ENCODE results near the gene ZNF771. TPM values are rescaled to one million over a fixed set of nuclear protein-coding genes. Genes with fewer than 3 reads are reported as not detected.

Gene ZNF771
- total RNA-seq, 1 experiment from 2014 or later: 11.0 TPM

DNA sequence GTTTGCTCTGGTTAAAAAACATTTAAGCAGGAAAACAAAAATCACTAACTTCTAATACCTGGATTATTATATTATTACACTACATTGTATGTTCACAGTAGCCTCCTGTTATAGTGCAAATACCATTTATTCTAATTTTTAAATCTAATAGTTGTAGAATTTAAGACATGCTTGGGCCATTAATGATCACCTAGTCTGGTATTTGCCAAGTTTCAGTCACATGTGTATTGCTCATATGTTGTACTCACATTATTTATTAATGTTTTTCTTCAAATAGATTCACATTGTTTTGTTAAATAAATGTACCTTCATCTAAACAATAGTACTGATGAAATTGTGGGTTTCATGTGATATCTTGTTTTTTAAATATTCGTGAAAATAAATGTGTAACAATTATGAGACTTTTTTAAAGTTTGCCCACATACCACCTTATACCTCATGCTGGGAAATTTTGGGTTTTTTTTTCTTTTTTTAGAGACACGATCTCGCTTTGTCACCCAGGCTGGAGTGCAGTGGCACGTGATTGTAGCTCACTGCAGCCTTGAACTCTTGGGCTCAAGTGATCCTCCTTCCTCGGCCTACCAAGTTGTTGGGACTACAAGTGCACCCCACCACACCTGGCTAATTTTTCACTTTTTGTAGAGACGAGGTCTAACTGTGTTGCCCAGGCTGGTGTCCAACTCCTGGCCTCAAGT, 5.9 kb downstream of the ZNF771 start:
- Histone ChIP-seq H4K20me1 (ENCODE audit: insufficient read depth) (peaks cover 3% of the 10 kb centered on the region; the same call in 1 of the 2 replicates), H3K36me3 (ENCODE audit: control insufficient read depth in 1 of 2, insufficient read depth in 2 of 2, low read length in 2 of 2) (peaks cover 6 to 26% of the 10 kb centered on the region in 2 experiments; a peak in 1 of 4 replicates), H3K9me2 (ENCODE audit: insufficient read depth) (no peaks in the 10 kb centered on the region), H3K4me1 (ENCODE audit: control insufficient read depth in 1 of 2, insufficient read depth in 2 of 2, low read length in 2 of 2) (peaks cover 13 to 38% of the 10 kb centered on the region in 2 experiments), H3K79me2 (ENCODE audit: insufficient read depth, low read length) (peaks cover 45% of the 10 kb centered on the region), H3K4me2 (ENCODE audit: low read length) (peak overlapping the region; percentile 37), H3K4me3 (replicated peaks in 1 of 2; ENCODE audit: low read depth in 1 of 2, low read length in 2 of 2) (no peak overlapping the region), H3K9me3 (ENCODE audit: control insufficient read depth in 1 of 2, insufficient read depth in 1 of 2, low read depth in 1 of 2, low read length in 2 of 2) (no peaks in the 10 kb centered on the region), H3K27me3 (ENCODE audit: insufficient read depth, low read length) (no peaks in the 10 kb centered on the region), H2AFZ (ENCODE audit: low read depth, low read length, poor library complexity, severe bottlenecking) (no peak overlapping the region), H3K9ac (ENCODE audit: low read length) (peak overlapping the region; percentile 15; the same call in 1 of the 2 replicates), H3K27ac (ENCODE audit: low read depth, low read length) (no peak overlapping the region)
- no peak for DNase-seq (ENCODE audit: low read depth, low spot score)
- RAD21 ChIA-PET (ENCODE audit: low non-redundant PET in 1 of 2, low total read pairs in 2 of 2, uncharacterized antibody in 2 of 2, unreplicated experiment in 2 of 2): no interaction called here
- ATAC-seq: no peak
- intact Hi-C loops (cut with micrococcal nuclease): no loop called here
- POLR2A ChIA-PET: no interaction called here
- no peak for TF ChIP-seq POLR2A (IDR thresholded peaks at IDR 0.05; ENCODE audit: borderline replicate concordance, extremely low read depth, insufficient read depth, insufficient read length)
- no peak for TF ChIP-seq POLR2AphosphoS5 (IDR thresholded peaks at IDR 0.05; ENCODE audit: low read depth, low read length)
- no peak for TF ChIP-seq ZNF274 (IDR thresholded peaks at IDR 0.05; ENCODE audit: low read depth, low read length)
- TF ChIP-seq ELF1 (IDR thresholded peaks at IDR 0.05; ENCODE audit: borderline replicate concordance, low read depth): no peak
- no peak for TF ChIP-seq SIN3A (IDR thresholded peaks at IDR 0.05; ENCODE audit: low read depth)
- TF ChIP-seq SRF (IDR thresholded peaks at IDR 0.05; ENCODE audit: low read depth): no peak
- no peak for TF ChIP-seq JUND (IDR thresholded peaks at IDR 0.05)
- no peak for TF ChIP-seq RAD21 (IDR thresholded peaks at IDR 0.05; ENCODE audit: low read depth)
- TF ChIP-seq CBX3 (IDR thresholded peaks at IDR 0.05; ENCODE audit: low read depth): no peak
- TF ChIP-seq EZH2 (IDR thresholded peaks at IDR 0.05): no peak
- no peak for TF ChIP-seq FOSL1 (IDR thresholded peaks at IDR 0.05; ENCODE audit: low read depth)
- TF ChIP-seq, protein P1, sequence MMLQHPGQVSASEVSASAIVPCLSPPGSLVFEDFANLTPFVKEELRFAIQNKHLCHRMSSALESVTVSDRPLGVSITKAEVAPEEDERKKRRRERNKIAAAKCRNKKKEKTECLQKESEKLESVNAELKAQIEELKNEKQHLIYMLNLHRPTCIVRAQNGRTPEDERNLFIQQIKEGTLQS (IDR thresholded peaks at IDR 0.05): no peak
- no TSS peak for BruUV-seq (replicated peaks)
- CTCF ChIA-PET: interaction anchor here (0.7 kb wide), 1 partner anchor 301 kb away, joined by 3 read pairs; no protein-coding TSS in a partner anchor
